Activated T-cell treated with anti-CD3 and anti-CD28 coated beads, Interleukin-2, amount 50 U/mL, for 48 hours (primary cell): ENCODE results near the gene BLOC1S3.

Experiments
- DNase-seq, 2 experiments: peaks; one replicate each; pipeline ENCODE4 v3.0.0-alpha.2; 2020

BLOC1S3 gene

GRCh38 chr19:45178262-45179071 is at the start of gene BLOC1S3:
Gene BLOC1S3 (plus strand): TSS chr19:45178784. CDS start chr19:45179297, 513 bp downstream.
- peak; percentile 100 for DNase-seq

GRCh38 chr19:45128806-45129205 is 49.8 kb upstream of the BLOC1S3 start:
- DNase-seq = no peak

GRCh38 chr19:45130236-45130635 is 48.3 kb upstream of the BLOC1S3 start:
- DNase-seq = no peak

- peak in 1 of 2 experiments; percentile 33 for DNase-seq
Measured at GRCh38 chr19:45130888-45131615, 47.5 kb upstream of the BLOC1S3 start.

- no peak for DNase-seq
Measured at GRCh38 chr19:45133661-45134060, 44.9 kb upstream of the BLOC1S3 start.

GRCh38 chr19:45135176-45135885 is 43.3 kb upstream of the BLOC1S3 start:
- DNase-seq = no peak

GRCh38 chr19:45136507-45137178 is 41.9 kb upstream of the BLOC1S3 start:
- no peak for DNase-seq

- DNase-seq = no peak
Measured at GRCh38 chr19:45137179-45137761, 41.3 kb upstream of the BLOC1S3 start.

- DNase-seq = no peak
Measured at GRCh38 chr19:45138303-45138751, 40.3 kb upstream of the BLOC1S3 start.

GRCh38 chr19:45139286-45140143 is 39.1 kb upstream of the BLOC1S3 start:
- DNase-seq = no peak

GRCh38 chr19:45140144-45140503 is 38.5 kb upstream of the BLOC1S3 start:
- no peak for DNase-seq

- no peak for DNase-seq
Measured at GRCh38 chr19:45140533-45140932, 38.1 kb upstream of the BLOC1S3 start.

GRCh38 chr19:45141203-45141900 is 37.2 kb upstream of the BLOC1S3 start:
- DNase-seq = no peak

- no peak for DNase-seq
Measured at GRCh38 chr19:45142016-45142725, 36.4 kb upstream of the BLOC1S3 start.

- DNase-seq = no peak
Measured at GRCh38 chr19:45142726-45143110, 35.9 kb upstream of the BLOC1S3 start.

GRCh38 chr19:45144431-45145269 is 33.9 kb upstream of the BLOC1S3 start:
- DNase-seq = no peak

- no peak for DNase-seq
Measured at GRCh38 chr19:45145270-45146189, 33.1 kb upstream of the BLOC1S3 start.

- DNase-seq = no peak
Measured at GRCh38 chr19:45146251-45146650, 32.3 kb upstream of the BLOC1S3 start.
